ENCODE results near the gene MBD3L5. TPM values are rescaled to one million over a fixed set of nuclear protein-coding genes. Genes with fewer than 3 reads are reported as not detected.
"Not testable (repeated sequence)": the region's sequence is repeated elsewhere in the genome, so short reads cannot be mapped to it uniquely, and the experiment has no call there.

Gene MBD3L5
- polyA plus RNA-seq (ENCODE audit: insufficient read length in 4 of 4), result not detected

GRCh38 chr19:7030278-7030677, at the start of gene MBD3L5:
TSS of gene MBD3L5 (plus strand) at chr19:7030578. CDS start at chr19:7030612, 34 bp downstream.
- not testable (repeated sequence) for DNase-seq (ENCODE audit: low read depth in 4 of 4, low spot score in 3 of 4)

GRCh38 chr19:6983448-6983847, 46.9 kb upstream of the MBD3L5 start:
- DNase-seq (ENCODE audit: low read depth in 4 of 4, low spot score in 3 of 4), result no peak

- DNase-seq (ENCODE audit: low read depth in 4 of 4, low spot score in 3 of 4), result no peak
Measured at GRCh38 chr19:6987850-6988249, 42.5 kb upstream of the MBD3L5 start.

GRCh38 chr19:6988257-6988656, 42.1 kb upstream of the MBD3L5 start:
- DNase-seq (ENCODE audit: low read depth in 4 of 4, low spot score in 3 of 4), result no peak

- no peak for DNase-seq (ENCODE audit: low read depth in 4 of 4, low spot score in 3 of 4)
Measured at GRCh38 chr19:6995054-6995453, 35.3 kb upstream of the MBD3L5 start.

- DNase-seq (ENCODE audit: low read depth in 4 of 4, low spot score in 3 of 4), result no peak
Measured at GRCh38 chr19:6996810-6997209, 33.6 kb upstream of the MBD3L5 start.

GRCh38 chr19:6997679-6998445, 32.5 kb upstream of the MBD3L5 start:
- DNase-seq (ENCODE audit: low read depth in 4 of 4, low spot score in 3 of 4), result no peak

GRCh38 chr19:6999933-7000332, 30.4 kb upstream of the MBD3L5 start:
- no peak for DNase-seq (ENCODE audit: low read depth in 4 of 4, low spot score in 3 of 4)

GRCh38 chr19:7000333-7000732, 30.0 kb upstream of the MBD3L5 start:
- DNase-seq (ENCODE audit: low read depth in 4 of 4, low spot score in 3 of 4), result no peak

- DNase-seq (ENCODE audit: low read depth in 4 of 4, low spot score in 3 of 4), result no peak
Measured at GRCh38 chr19:7000816-7001215, 29.6 kb upstream of the MBD3L5 start.

GRCh38 chr19:7004313-7004931, 26.0 kb upstream of the MBD3L5 start:
- peak in 2 of 4 donors; percentile 2 to 30 for DNase-seq (ENCODE audit: low read depth in 4 of 4, low spot score in 3 of 4)

- no peak for DNase-seq (ENCODE audit: low read depth in 4 of 4, low spot score in 3 of 4)
Measured at GRCh38 chr19:7006135-7006704, 24.2 kb upstream of the MBD3L5 start.

GRCh38 chr19:7007859-7008258, 22.5 kb upstream of the MBD3L5 start:
- DNase-seq (ENCODE audit: low read depth in 4 of 4, low spot score in 3 of 4), result no peak

- no peak for DNase-seq (ENCODE audit: low read depth in 4 of 4, low spot score in 3 of 4)
Measured at GRCh38 chr19:7010722-7011593, 19.4 kb upstream of the MBD3L5 start.

GRCh38 chr19:7013678-7014077, 16.7 kb upstream of the MBD3L5 start:
- DNase-seq (ENCODE audit: low read depth in 4 of 4, low spot score in 3 of 4), result no peak

GRCh38 chr19:7018828-7019227, 11.6 kb upstream of the MBD3L5 start:
- DNase-seq (ENCODE audit: low read depth in 4 of 4, low spot score in 3 of 4), result no peak

- not testable (repeated sequence) for DNase-seq (ENCODE audit: low read depth in 4 of 4, low spot score in 3 of 4)
Measured at GRCh38 chr19:7021331-7021730, 9.0 kb upstream of the MBD3L5 start, which contains the start of gene MBD3L2B. TSS of gene MBD3L2B (minus strand) at chr19:7021431. CDS start at chr19:7021397, 34 bp downstream.

GRCh38 chr19:7028790-7029189, 1.6 kb upstream of the MBD3L5 start:
- DNase-seq (ENCODE audit: low read depth in 4 of 4, low spot score in 3 of 4), result not testable (repeated sequence)

GRCh38 chr19:7040079-7040478, 9.7 kb downstream of the MBD3L5 start, which contains the start of gene MBD3L4:
TSS of gene MBD3L4 (minus strand) at chr19:7040179. CDS start at chr19:7040144, 35 bp downstream.
- not testable (repeated sequence) for DNase-seq (ENCODE audit: low read depth in 4 of 4, low spot score in 3 of 4)

GRCh38 chr19:7041563-7041962, 11.2 kb downstream of the MBD3L5 start:
- DNase-seq (ENCODE audit: low read depth in 4 of 4, low spot score in 3 of 4), result not testable (repeated sequence)
